Measurements from ENCODE around the gene TRAPPC3L. TPM values are rescaled to one million over a fixed set of nuclear protein-coding genes. Genes with fewer than 3 reads are reported as not detected.

The TRAPPC3L gene
- total RNA-seq, 1 donor from 2014 or later: 0.31 TPM

- peak; percentile 70 for DNase-seq
Measured at GRCh38 chr6:116461932-116462885, 83.3 kb downstream of the TRAPPC3L start.

- no peak for DNase-seq
Measured at GRCh38 chr6:116461331-116461931, 84.1 kb downstream of the TRAPPC3L start, which contains the start of gene CALHM6. Gene CALHM6 (plus strand): TSS chr6:116461375. CDS start chr6:116461930, 555 bp downstream.

DNA sequence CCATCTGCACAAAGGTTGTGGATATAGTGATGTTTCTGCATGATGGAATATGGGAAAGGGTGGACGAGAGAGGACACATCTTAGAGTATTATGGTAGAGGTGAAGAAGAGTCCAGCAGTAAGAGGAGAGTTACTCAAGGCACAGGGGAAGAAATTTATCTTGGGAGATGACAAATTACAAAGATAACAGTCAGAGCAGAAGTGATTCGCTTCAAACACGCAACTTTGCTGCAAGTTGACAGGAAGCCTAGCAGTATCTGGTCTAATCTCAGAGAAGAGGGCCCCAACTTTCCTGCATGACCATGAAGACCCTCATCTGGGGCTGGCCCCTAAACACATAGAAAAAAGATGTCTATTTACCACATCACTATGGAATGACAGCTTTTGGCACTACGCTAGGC, 85.6 kb downstream of the TRAPPC3L start:
- DNase-seq: no peak

- DNase-seq: no peak
Measured at GRCh38 chr6:116458264-116458663, 87.2 kb downstream of the TRAPPC3L start.

DNA sequence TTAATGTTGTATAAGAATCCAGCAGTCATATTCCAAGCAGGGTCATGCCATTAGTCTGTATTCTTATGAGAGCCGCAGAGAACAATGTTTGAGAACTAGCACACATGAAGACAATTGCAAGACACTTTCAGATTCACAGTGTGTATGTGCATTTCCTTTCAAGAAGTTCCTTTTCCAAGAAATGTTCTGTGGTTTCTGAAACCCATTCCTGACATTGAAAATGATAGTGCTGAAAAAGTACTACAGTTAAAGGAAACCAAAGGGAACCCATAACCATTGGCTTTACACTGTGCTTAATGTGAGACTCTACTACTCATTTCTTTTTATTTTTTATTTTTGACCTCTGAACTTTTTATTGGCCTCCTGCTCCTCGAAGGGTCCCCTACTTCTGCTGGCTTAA, 88.6 kb downstream of the TRAPPC3L start:
- no peak for DNase-seq

- DNase-seq: no peak
Measured at GRCh38 chr6:116456106-116456505, 89.4 kb downstream of the TRAPPC3L start.

GRCh38 chr6:116452531-116452930, 93.0 kb downstream of the TRAPPC3L start:
- no peak for DNase-seq

- DNase-seq: no peak
Measured at GRCh38 chr6:116451916-116452315, 93.6 kb downstream of the TRAPPC3L start.

DNA sequence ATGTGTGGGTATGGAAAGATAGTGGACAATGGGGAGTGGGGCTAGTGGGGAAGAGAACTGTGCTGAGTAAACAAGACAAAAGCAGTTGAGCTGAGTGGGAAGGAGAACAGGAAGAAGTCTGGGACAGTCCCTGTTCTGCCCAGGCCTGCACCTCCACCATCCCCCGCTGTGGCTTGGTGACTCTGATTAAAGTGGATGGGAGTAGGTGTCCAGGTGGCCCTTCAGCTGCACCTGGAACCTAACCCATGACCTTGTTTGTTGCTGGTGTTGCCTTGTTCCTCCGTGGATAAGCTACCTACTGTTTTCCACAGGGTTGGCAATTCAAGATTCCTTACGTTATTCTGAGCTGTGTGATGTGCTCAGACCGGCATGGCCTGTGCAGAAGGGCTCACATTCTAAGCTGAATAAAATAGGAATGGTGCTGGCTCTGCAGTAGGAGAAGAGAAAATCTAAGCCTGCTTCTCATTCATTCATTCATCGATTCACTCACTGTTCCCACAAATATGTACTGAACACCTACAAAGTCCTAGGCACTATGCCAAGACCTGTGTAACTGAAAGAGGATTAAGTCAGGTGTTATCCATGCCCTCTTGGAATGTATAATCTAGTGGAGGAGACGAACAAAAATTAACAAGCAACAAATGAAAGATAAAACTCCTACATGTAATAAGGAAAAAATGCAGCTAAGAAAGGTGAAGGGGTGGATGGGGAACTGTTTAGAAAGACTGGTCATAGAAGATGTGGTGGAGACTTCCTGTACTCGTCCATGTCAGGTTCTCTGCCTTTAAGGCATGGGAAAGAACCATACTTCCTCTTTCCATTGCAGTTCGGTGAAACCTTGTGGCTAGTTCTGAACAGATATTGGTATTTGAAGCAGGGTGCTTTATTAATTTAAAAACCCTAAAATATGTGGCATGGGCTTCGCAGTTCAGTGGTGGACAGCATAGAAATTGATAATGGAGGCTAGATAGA, 94.4 kb downstream of the TRAPPC3L start:
- DNase-seq: no peak

DNA sequence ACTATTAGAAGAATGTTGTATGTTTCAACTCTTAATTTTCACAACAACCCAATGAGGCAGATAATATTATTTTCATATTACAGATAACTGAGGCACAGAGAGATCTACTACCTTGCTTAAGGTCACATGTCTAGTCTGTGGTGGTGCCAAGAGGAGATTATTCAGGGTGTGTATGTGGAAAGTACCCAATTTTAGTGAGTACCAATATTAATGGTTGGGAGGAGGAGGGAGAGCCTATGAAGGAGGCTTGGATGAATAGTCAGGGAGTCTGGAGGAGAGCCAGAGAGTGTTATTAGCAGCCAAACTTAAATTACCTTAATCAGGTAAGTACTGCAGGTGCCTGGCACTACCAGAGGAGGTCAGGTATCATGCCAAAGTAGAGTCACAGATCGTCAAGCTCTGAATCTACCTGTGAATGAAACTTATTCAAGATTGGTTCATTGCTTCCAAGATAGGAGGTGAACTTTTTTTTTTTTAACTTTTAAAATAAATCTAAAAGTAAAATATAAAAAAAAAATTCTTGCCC, 95.2 kb downstream of the TRAPPC3L start:
- DNase-seq: no peak

DNA sequence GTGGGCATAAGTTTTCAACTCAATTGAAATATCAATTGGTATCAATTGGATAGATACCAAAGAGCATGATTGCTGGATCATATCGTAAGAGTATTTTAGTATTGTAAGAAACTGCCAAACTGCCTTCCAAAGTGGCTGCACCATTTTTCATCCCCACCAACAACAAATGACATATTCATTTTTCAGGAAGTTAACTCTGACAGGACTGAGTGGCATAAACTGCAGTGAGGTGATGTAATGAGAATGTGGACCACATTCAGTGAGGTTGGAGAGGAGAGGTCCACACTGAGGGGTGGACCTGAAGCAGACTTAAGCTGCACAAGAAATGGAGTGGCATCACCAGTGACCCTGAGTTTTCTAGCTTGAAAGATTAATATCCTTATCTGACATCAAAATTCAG, 95.9 kb downstream of the TRAPPC3L start:
- DNase-seq: no peak

GRCh38 chr6:116447496-116448011, 97.9 kb downstream of the TRAPPC3L start:
- no peak for DNase-seq

- no peak for DNase-seq
Measured at GRCh38 chr6:116447052-116447451, 98.4 kb downstream of the TRAPPC3L start.

GRCh38 chr6:116446399-116446798, 99.1 kb downstream of the TRAPPC3L start:
- DNase-seq: no peak

GRCh38 chr6:116445102-116445501, 100.4 kb downstream of the TRAPPC3L start:
- DNase-seq: no peak

Other genes with a start within 250 kb of the TRAPPC3L start
- gene DSE, start 174.7 kb downstream of the TRAPPC3L start, total RNA-seq: 47.4 TPM
- not detected for gene CALHM6, start 84.3 kb downstream of the TRAPPC3L start, total RNA-seq
- 1.9 TPM for gene CALHM5, start 34.0 kb downstream of the TRAPPC3L start, total RNA-seq
- gene CALHM4, start 8.1 kb upstream of the TRAPPC3L start, total RNA-seq: not detected
- 18.0 TPM for gene RWDD1, start 25.8 kb upstream of the TRAPPC3L start, total RNA-seq
- 0.62 TPM for gene RSPH4A, start 70.8 kb upstream of the TRAPPC3L start, total RNA-seq
- 15.9 TPM for gene ZUP1, start 123.1 kb upstream of the TRAPPC3L start, total RNA-seq
- gene KPNA5, start 135.5 kb upstream of the TRAPPC3L start, total RNA-seq: 19.2 TPM
- gene FAM162B, start 220.0 kb upstream of the TRAPPC3L start, total RNA-seq: 7.9 TPM

All from tongue (tissue), 2 donors.